GM12874 (cell line): ENCODE results near the gene C1QB.

Experiments used
- CTCF ChIP-seq: IDR thresholded peaks from 2 replicates; pipeline ENCODE4 v1.5.1; 2011; ENCODE audit warnings: low read depth, mild to moderate bottlenecking, control low read depth, low read length, moderate library complexity; ENCODE audit not compliant: insufficient read depth

The C1QB gene

GRCh38 chr1:22704440-22705067 is 51.5 kb downstream of the C1QB start:
- TF ChIP-seq CTCF = peak; percentile 87

GRCh38 chr1:22705586-22705985 is 52.5 kb downstream of the C1QB start:
- no peak for TF ChIP-seq CTCF

DNA sequence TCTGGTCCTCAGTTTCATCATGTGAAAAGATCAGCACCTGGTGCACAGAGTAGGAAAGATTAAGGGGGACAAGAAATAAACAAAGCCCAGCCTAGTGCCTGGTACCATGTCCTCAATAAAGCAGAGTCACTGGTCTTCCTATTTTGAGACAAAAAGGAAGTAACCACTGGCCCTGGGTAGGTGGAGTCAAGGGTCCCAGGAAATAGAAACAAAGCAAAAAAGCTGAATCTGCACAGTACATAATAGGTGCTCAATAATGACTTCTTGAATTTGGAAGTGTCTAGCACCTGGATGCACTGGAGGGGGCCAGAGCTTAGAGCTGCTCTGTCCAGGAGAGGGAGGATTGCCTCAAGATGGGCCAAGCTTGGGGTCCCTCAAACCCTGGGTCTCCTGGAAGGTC is 55.7 kb downstream of the C1QB start:
- TF ChIP-seq CTCF = no peak

- TF ChIP-seq CTCF = peak; percentile 13; the same call in 1 of the 2 replicates
Measured at GRCh38 chr1:22709227-22709626, 56.2 kb downstream of the C1QB start.

- TF ChIP-seq CTCF = no peak
Measured at GRCh38 chr1:22709891-22710700, 57.1 kb downstream of the C1QB start.

GRCh38 chr1:22710701-22711049 is 57.6 kb downstream of the C1QB start, which contains the start of gene EPHB2:
EPHB2 (plus strand) TSS chr1:22710839; CDS start chr1:22710983, 144 bp downstream.
- no peak for TF ChIP-seq CTCF

GRCh38 chr1:22711071-22711470 is 58.0 kb downstream of the C1QB start:
- no peak for TF ChIP-seq CTCF
